Right cardiac atrium (tissue), 5 donors: ENCODE data around the gene CYB561. TPM values are rescaled to one million over a fixed set of nuclear protein-coding genes. Genes with fewer than 3 reads are reported as not detected.
A peak's percentile ranks its signal among the peaks of the same experiment; 100 is the strongest.
"Not testable (repeated sequence)": the region's sequence is repeated elsewhere in the genome, so short reads cannot be mapped to it uniquely, and the experiment has no call there.

Experiments
- ATAC-seq, 2 donors: fragments of 200-7000 bp; cut with Tn5 transposase; one replicate each; pipeline versions ENCODE4 v1.8.0 to v1.9.1; 2020; ENCODE audit warnings: moderate library complexity in 2 of 2, mild to moderate bottlenecking in 1 of 2
- DNase-seq, 3 donors: peaks; one replicate each; pipeline ENCODE4 v3.0.0-alpha.2; 2020
- H3K27ac ChIP-seq: one replicate; pipeline ENCODE4 v1.5.1; 2013; ENCODE audit warnings: mild to moderate bottlenecking, low read length, control low read depth, moderate library complexity
- H3K27me3 ChIP-seq: one replicate; pipeline ENCODE4 v1.6.1; 2013; ENCODE audit not compliant: control insufficient read depth, insufficient read depth
- H3K4me1 ChIP-seq: one replicate; pipeline ENCODE4 v1.6.1; 2013; ENCODE audit warnings: low read length; ENCODE audit not compliant: control insufficient read depth, insufficient read depth
- H3K4me3 ChIP-seq: one replicate; pipeline ENCODE4 v1.5.1; 2013; ENCODE audit warnings: low read length, control low read depth
- H3K9me3 ChIP-seq: one replicate; pipeline ENCODE4 v1.6.1; 2013; ENCODE audit warnings: low read length; ENCODE audit not compliant: control insufficient read depth
- WGBS: extraction: QIAGEN DNeasy Blood & Tissue Kit; methylation state at CpG from one replicate; pipeline ENCODE4 v1.1.7; 2013; 5-methylcytosine and 5-hydroxymethylcytosine counted together
- intact Hi-C, 4 donors: fragments of 100-400 bp; cut with DNase I; formaldehyde crosslinking; loops; one replicate each; pipeline versions ENCODE4 v1.11.0 to v1.14.0; 2022 to 2023
- polyA plus RNA-seq: library from polyadenylated mRNA; stranded (reverse); fragments of 200-250 nt; gene quantifications from one replicate; pipeline ENCODE4 v1.2.3, GENCODE V29; 2013
- total RNA-seq, 4 donors: library from RNA; stranded (reverse); fragmentation: NEBNext Ultra II Directional; extraction: Animal tissue kit (Norgen Biotek cat#: 25700); gene quantifications; one replicate each; pipeline ENCODE4 v1.2.1, GENCODE V29; 2021
- donor health status: healthy with polysubstance abuse.
- donor health status: DM: no; HTN: yes; CAD: no.
- donor health status: DM: no; HTN: no; CAD: no.
- donor health status: DM: no; HTN: yes; CAD: no; lungs with severe emphysema.
- donor health status: DM: yes; HTN: yes; CAD: no.

CYB561 gene
- total and polyA plus RNA-seq, 5 donors = 19.2 to 26.5 (median 22.3) TPM

GRCh38 chr17:63468099-63468498, 22.0 kb upstream of the CYB561 start:
- H3K4me3 ChIP-seq, ATAC-seq, H3K9me3 ChIP-seq, intact Hi-C loops, H3K27me3 ChIP-seq, H3K4me1 ChIP-seq, H3K27ac ChIP-seq: not testable (repeated sequence)
- 93% methylated on average over 6 of the region's 6 CpGs for WGBS
- DNase-seq = peak in 2 of 3 donors; percentile 3 to 7

- ATAC-seq = no peak
- 88% methylated on average over 4 of the region's 4 CpGs for WGBS
- no peaks in the 10 kb centered on the region for H3K27me3 ChIP-seq
- intact Hi-C loops = no loop called here
- H3K4me3 ChIP-seq = no peak overlapping the region
- H3K9me3 ChIP-seq = no peaks in the 10 kb centered on the region
- H3K27ac ChIP-seq = no peak overlapping the region
- no peak for DNase-seq
- H3K4me1 ChIP-seq = no peaks in the 10 kb centered on the region
These were observed 18.7 kb upstream of the CYB561 start for GRCh38 chr17:63464691-63465236.

- H3K4me1 ChIP-seq = no peaks in the 10 kb centered on the region
- H3K27me3 ChIP-seq = no peaks in the 10 kb centered on the region
- H3K9me3 ChIP-seq = no peaks in the 10 kb centered on the region
- no peak overlapping the region for H3K27ac ChIP-seq
- intact Hi-C loops = no loop called here
- WGBS = 43% methylated on average over 3 of the region's 3 CpGs
- peak in 2 of 3 donors; percentile 11 to 33 for DNase-seq
- no peak for ATAC-seq
- no peak overlapping the region for H3K4me3 ChIP-seq
These were observed 17.7 kb upstream of the CYB561 start for GRCh38 chr17:63463771-63464170.

DNA sequence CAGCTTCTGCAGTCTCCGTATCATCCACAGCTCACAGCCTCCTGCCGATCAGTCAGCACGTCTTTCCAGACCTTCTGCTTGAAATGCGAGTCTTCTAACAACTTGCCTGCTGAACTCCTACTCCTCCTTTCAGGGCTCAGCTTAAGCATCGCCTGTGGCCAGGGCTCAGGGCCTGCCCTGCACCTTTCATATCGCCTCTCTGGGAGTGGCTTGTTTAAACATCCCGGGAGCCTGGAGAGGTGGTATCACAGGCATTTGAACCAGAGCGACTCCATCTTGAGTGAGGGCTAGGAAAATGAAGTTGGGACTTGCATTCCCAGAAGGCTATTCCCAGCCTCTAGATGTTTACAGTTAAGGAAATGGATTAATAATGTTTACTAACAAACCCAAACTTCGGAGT, 13.9 kb upstream of the CYB561 start:
- no peak for ATAC-seq
- Histone ChIP-seq H3K27me3 (no peaks in the 10 kb centered on the region), H3K9me3 (no peaks in the 10 kb centered on the region), H3K4me1 (no peaks in the 10 kb centered on the region), H3K27ac (no peak overlapping the region), H3K4me3 (no peak overlapping the region)
- DNase-seq = peak in 2 of 3 donors; percentile 13 to 16
- intact Hi-C loops = no loop called here
- WGBS = 73% methylated on average over 9 of the region's 9 CpGs

- H3K4me1 ChIP-seq = no peaks in the 10 kb centered on the region
- intact Hi-C loops = no loop called here
- H3K4me3 ChIP-seq = no peak overlapping the region
- H3K9me3 ChIP-seq = no peaks in the 10 kb centered on the region
- no peaks in the 10 kb centered on the region for H3K27me3 ChIP-seq
- no peak overlapping the region for H3K27ac ChIP-seq
- 90% methylated on average over 4 of the region's 4 CpGs for WGBS
- ATAC-seq = no peak
- no peak for DNase-seq
These were observed 12.4 kb upstream of the CYB561 start for GRCh38 chr17:63458478-63458877.

DNA sequence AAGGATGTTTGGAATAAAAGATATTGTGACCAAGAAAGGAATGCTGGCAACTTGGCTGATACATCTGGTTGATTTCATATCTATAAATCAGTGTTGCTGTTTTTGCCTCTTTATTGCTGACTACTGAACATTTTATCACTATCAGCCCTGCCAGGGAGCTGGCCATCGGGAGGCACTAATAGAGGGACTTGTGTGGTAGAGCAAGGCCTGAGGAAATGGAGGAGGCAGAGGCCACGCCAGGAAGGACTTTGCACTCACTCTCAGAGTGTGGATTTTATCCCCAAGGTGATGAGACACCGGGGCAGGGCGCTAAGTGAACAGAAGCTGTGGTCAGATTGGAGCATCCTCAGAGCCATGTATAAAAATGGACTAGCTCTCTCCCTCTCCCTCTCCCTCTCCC, 9.3 kb upstream of the CYB561 start:
- DNase-seq = peak in 2 of 3 donors; percentile 14 to 18
- Histone ChIP-seq H3K4me3 (no peak overlapping the region), H3K27ac (no peak overlapping the region), H3K9me3 (no peaks in the 10 kb centered on the region), H3K4me1 (peaks cover 9% of the 10 kb centered on the region), H3K27me3 (no peaks in the 10 kb centered on the region)
- WGBS = 64% methylated on average over 4 of the region's 4 CpGs
- no peak for ATAC-seq
- intact Hi-C loops = no loop called here

GRCh38 chr17:63454915-63455314, 8.8 kb upstream of the CYB561 start:
- Histone ChIP-seq H3K27ac (no peak overlapping the region), H3K9me3 (no peaks in the 10 kb centered on the region), H3K4me1 (peaks cover 9% of the 10 kb centered on the region), H3K27me3 (no peaks in the 10 kb centered on the region), H3K4me3 (no peak overlapping the region)
- DNase-seq = peak in 2 of 3 donors; percentile 2 to 7
- 48% methylated on average over 5 of the region's 5 CpGs for WGBS
- intact Hi-C loops = no loop called here
- ATAC-seq = no peak

- H3K27me3 ChIP-seq, H3K4me3 ChIP-seq, H3K4me1 ChIP-seq, ATAC-seq, intact Hi-C loops, H3K9me3 ChIP-seq, H3K27ac ChIP-seq: not testable (repeated sequence)
- DNase-seq = peak in 1 of 3 donors; percentile 37
- WGBS = 77% methylated on average over 6 of the region's 6 CpGs
These were observed 8.3 kb upstream of the CYB561 start for GRCh38 chr17:63454357-63454756.

- H3K4me3 ChIP-seq = no peak overlapping the region
- H3K27ac ChIP-seq = no peak overlapping the region
- WGBS = 37% methylated on average over 7 of the region's 7 CpGs
- intact Hi-C loops = no loop called here
- peaks cover 11% of the 10 kb centered on the region for H3K4me1 ChIP-seq
- ATAC-seq (no peak), DNase-seq (peak in 2 of 3 donors; percentile 36 to 38)
- no peaks in the 10 kb centered on the region for H3K9me3 ChIP-seq
- H3K27me3 ChIP-seq = no peaks in the 10 kb centered on the region
These were observed 7.0 kb upstream of the CYB561 start for GRCh38 chr17:63452962-63453551.

DNA sequence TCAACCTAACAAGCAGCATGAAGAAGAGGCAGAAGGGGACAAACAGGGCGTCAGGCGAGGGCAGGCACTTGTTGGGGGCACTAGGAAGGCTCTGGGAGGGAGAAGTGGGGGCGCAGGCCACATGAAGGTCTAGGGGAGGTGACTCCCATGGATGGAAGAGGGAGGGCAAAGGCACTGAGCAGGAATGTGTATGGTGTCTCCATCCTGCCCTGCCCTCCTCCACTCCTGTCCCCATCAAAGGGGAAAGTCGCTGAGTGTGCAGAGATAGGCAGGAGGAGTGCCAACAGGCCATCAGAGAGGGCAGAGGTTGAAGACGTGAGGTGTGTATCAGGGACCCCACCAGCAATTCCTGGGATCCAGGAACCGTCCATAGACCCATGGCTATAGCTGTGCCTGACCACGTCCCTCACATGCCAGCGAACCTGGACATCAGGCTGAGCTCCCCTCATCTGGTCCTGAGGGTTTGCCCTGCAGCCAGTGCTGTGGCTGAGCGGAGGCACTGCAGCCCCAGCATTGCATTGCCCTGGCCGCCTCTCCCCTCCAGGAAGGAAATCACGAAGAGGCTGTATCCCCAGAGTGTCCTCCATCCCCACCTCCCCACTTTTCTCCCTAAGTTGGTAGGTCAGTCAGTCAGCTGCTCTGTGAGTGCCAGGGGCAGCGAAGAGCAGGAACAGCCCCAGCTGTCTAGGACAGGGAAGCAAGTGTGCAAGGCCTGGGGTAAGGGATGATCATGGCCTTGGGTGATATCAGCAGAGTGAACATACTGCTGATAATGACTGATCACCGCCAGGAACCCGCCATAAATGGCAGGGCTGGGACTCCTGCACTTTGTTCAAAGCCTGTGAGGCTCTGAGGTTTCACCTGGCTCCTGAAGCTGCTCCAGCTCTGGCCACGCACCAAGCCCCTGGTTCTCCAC, 6.2 kb upstream of the CYB561 start:
- H3K27me3 ChIP-seq = no peaks in the 10 kb centered on the region
- DNase-seq (peak in 2 of 3 donors; percentile 19 to 31), ATAC-seq (no peak)
- H3K27ac ChIP-seq = no peak overlapping the region
- H3K4me1 ChIP-seq = peaks cover 13% of the 10 kb centered on the region
- WGBS = 78% methylated on average over 15 of the region's 15 CpGs
- H3K9me3 ChIP-seq = no peaks in the 10 kb centered on the region
- intact Hi-C loops = no loop called here
- H3K4me3 ChIP-seq = no peak overlapping the region

DNA sequence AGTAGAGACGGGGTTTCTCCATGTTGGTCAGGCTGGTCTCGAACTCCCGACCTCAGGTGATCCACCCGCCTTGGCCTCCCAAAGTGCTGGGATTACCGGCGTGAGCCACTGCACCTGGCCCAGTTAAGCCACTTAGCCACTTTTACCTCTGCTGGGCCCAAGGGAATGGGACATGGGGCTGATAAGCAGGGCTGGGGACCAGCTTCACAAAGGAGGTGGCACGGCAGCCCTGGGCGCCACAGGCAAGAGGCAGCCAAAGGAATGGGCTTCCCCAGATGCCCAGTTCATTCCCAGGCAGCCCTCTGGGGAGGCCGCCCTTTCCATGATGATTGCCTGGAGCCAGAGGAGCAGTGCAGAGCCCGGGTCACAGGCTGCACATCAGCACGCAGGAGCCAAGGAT, 5.0 kb upstream of the CYB561 start:
- Histone ChIP-seq H3K4me3 (no peak overlapping the region), H3K9me3 (no peaks in the 10 kb centered on the region), H3K27me3 (no peaks in the 10 kb centered on the region), H3K27ac (no peak overlapping the region), H3K4me1 (peaks cover 13% of the 10 kb centered on the region)
- ATAC-seq (no peak), DNase-seq (peak in 2 of 3 donors; percentile 16 to 35)
- intact Hi-C loops = no loop called here
- WGBS = 95% methylated on average over 11 of the region's 11 CpGs
